Purkinje cell (primary cell): Measurements from ENCODE around the gene OR4C13. TPM values are rescaled to one million over a fixed set of nuclear protein-coding genes. Genes with fewer than 3 reads are reported as not detected.

ENCODE experiments used
- polyA plus RNA-seq: library from polyadenylated mRNA; unstranded; fragments of >200 nt; fragmentation: Nextera tagmentation; gene quantifications from 2 replicates; pipeline ENCODE4 v1.2.1, GENCODE V29; 2014

The OR4C13 gene
- not detected in 2 replicates for polyA plus RNA-seq

DNA sequence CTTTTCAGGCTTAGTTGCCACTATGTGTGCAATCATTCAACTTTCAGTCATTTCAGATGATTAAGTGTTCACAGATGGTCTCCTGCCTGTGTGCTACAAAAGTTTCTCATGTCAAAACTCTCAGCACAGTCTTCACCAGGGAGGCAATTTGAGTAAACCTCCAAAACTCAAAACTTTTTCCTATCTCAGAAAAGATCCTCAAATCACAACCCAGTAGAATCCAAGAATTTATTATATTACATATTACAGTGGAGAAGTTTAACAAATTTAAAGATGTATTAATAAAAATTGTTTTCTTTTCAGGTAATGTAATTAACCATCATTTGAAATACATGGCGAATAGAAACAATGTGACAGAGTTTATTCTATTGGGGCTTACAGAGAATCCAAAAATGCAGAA is at the start of gene OR4C13:
OR4C13 (plus strand) TSS at position 301 of the 400 bp plus-strand sequence; CDS start at position 333, 32 bp downstream.

GRCh38 chr11:49982435-49982834 is 30.2 kb downstream of the OR4C13 start, which contains the start of gene OR4C12:
TSS of gene OR4C12 (minus strand) at chr11:49982535. CDS start at chr11:49982501, 34 bp downstream.

Other genes with a start within 250 kb of the OR4C13 start
- gene OR4C12, start 30.1 kb downstream of the OR4C13 start, polyA plus RNA-seq = not detected in 2 replicates
- not detected in 2 replicates for gene OR4C45, start 80.5 kb downstream of the OR4C13 start, polyA plus RNA-seq